HepG2 (cell line): ENCODE measurements around the gene MOV10L1. TPM values are rescaled to one million over a fixed set of nuclear protein-coding genes. Genes with fewer than 3 reads are reported as not detected.
A peak's percentile ranks its signal among the peaks of the same experiment; 100 is the strongest.

Experiments used
- ATAC-seq: fragments of 200-7000 bp; cut with Tn5 transposase; 3 replicates; pipeline ENCODE4 v1.9.1; 2020; ENCODE audit warnings: mild to moderate bottlenecking, moderate library complexity
- BruUV-seq: library from RNA; stranded (reverse); fragments of 400-500 nt; replicated peaks from 2 replicates; lab custom pipeline; 2021; lab: Mats Ljungman, UMichigan
- CTCF ChIA-PET: fragments of 300-600 bp; formaldehyde crosslinking; extraction: SDS; loops from one replicate; lab custom pipeline; 2021; ENCODE audit warnings: low total read pairs, inconsistent platforms, low intra/inter-chr PET ratio; lab: Yijun Ruan, JAX
- POLR2A ChIA-PET: fragments of 350-600 bp; sonication (Branson Sonifier 250); formaldehyde crosslinking; loops from one replicate; lab custom pipeline; 2020; ENCODE audit warnings: antibody characterized with exemption, inconsistent platforms; lab: Yijun Ruan, JAX
- DNase-seq: peaks from one replicate; pipeline ENCODE4 v3.0.0-alpha.2; 2015; ENCODE audit warnings: low spot score
- FAIRE-seq: peaks from 3 replicates; lab custom pipeline; 2011; peaks lifted over from hg19 to GRCh38; lab: Jason Lieb, UNC
- H2AFZ ChIP-seq: one replicate; pipeline ENCODE4 v1.6.1; 2011; ENCODE audit warnings: low read length, inconsistent platforms
- H3K27ac ChIP-seq: fragments of 300-600 bp; 3 replicates; pipeline ENCODE4 v1.8.0; 2011; ENCODE audit warnings: mixed run types, mild to moderate bottlenecking, mixed read lengths, low read length, inconsistent platforms; ENCODE audit not compliant: insufficient read depth; ENCODE audit errors: extremely low read length
- H3K27me3 ChIP-seq, 2 experiments: fragments of 200-600 bp in 1 of 2; 2 replicates in 1 of 2; 3 replicates in 1 of 2; pipeline versions ENCODE4 v1.6.0 to v1.8.0; 2011; ENCODE audit warnings: low read length in 2 of 2, mild to moderate bottlenecking in 2 of 2, moderate library complexity in 2 of 2, inconsistent platforms in 1 of 2; ENCODE audit not compliant: insufficient read depth in 2 of 2, control insufficient read depth in 1 of 2
- H3K36me3 ChIP-seq, 2 experiments: fragments of 200-600 bp in 1 of 2; replicated peaks in 1 of 2; 2 replicates in 1 of 2; 3 replicates in 1 of 2; pipeline versions ENCODE4 v1.5.1 to v1.8.0; 2011; ENCODE audit warnings: low read length in 2 of 2, inconsistent platforms in 1 of 2; ENCODE audit not compliant: insufficient read depth in 2 of 2, control insufficient read depth in 1 of 2
- H3K4me1 ChIP-seq: 2 replicates; pipeline ENCODE4 v1.5.1; 2012; ENCODE audit warnings: low read length, inconsistent platforms; ENCODE audit not compliant: insufficient read depth
- H3K4me2 ChIP-seq: 2 replicates; pipeline ENCODE4 v1.6.0; 2011; ENCODE audit warnings: low read depth, low read length, inconsistent platforms
- H3K4me3 ChIP-seq, 3 experiments: fragments of 200-600 bp in 1 of 3; sonication (generic), shearing (Covaris generic) in 1 of 3; replicated peaks in 1 of 3; 2 replicates each; pipeline ENCODE4 v1.5.1; 2011 to 2016; ENCODE audit warnings: low read length in 3 of 3, inconsistent platforms in 2 of 3, low read depth in 2 of 3, mild to moderate bottlenecking in 2 of 3, control low read depth in 1 of 3, mixed read lengths in 1 of 3; ENCODE audit not compliant: insufficient read depth in 1 of 3
- H3K79me2 ChIP-seq: one replicate; pipeline ENCODE4 v1.6.1; 2011; ENCODE audit warnings: low read length, inconsistent platforms; ENCODE audit not compliant: insufficient read depth
- H3K9ac ChIP-seq: 2 replicates; pipeline ENCODE4 v1.6.0; 2011; ENCODE audit warnings: mild to moderate bottlenecking, low read depth, low read length, inconsistent platforms; ENCODE audit not compliant: insufficient read depth
- H3K9me3 ChIP-seq: 2 replicates; pipeline ENCODE4 v1.5.1; 2012; ENCODE audit warnings: mild to moderate bottlenecking, low read length
- H4K20me1 ChIP-seq: 2 replicates; pipeline ENCODE4 v1.6.0; 2011; ENCODE audit warnings: inconsistent platforms, mild to moderate bottlenecking, low read length, moderate library complexity; ENCODE audit not compliant: insufficient read depth
- AGO2 ChIP-seq: fragments of 200-400 bp; formaldehyde crosslinking; optimal IDR thresholded peaks from 2 replicates; pipeline ENCODE3; 2017; ENCODE audit warnings: mild to moderate bottlenecking, low read depth, low read length, moderate library complexity
- FOSL2 ChIP-seq: sonication (generic); formaldehyde crosslinking; IDR thresholded peaks from 2 replicates; pipeline ENCODE4 v1.4.0; 2020; ENCODE audit warnings: missing genetic modification reagents
- POLR2A ChIP-seq, 2 experiments: IDR thresholded peaks; 2 replicates each; pipeline ENCODE4 v1.6.1; 2011; ENCODE audit warnings: low read depth in 2 of 2, low read length in 2 of 2, mild to moderate bottlenecking in 1 of 2, moderate library complexity in 1 of 2; ENCODE audit not compliant: insufficient read depth in 1 of 2
- RBFOX2 ChIP-seq: fragments of 200-400 bp; formaldehyde crosslinking; IDR thresholded peaks from 2 replicates; pipeline ENCODE4 v1.6.1; 2017; ENCODE audit warnings: low read depth, mild to moderate bottlenecking, low read length
- REST ChIP-seq, 2 experiments: IDR thresholded peaks; 2 replicates each; pipeline ENCODE4 v1.6.1; 2011 to 2012; ENCODE audit warnings: low read length in 2 of 2, borderline replicate concordance in 1 of 2, low read depth in 1 of 2, mild to moderate bottlenecking in 1 of 2, moderate library complexity in 1 of 2
- SIX4 ChIP-seq: sonication (generic); formaldehyde crosslinking; IDR thresholded peaks from 2 replicates; pipeline ENCODE4 v1.4.0; 2020; ENCODE audit warnings: missing genetic modification reagents
- ZKSCAN5 ChIP-seq: sonication (generic); formaldehyde crosslinking; IDR thresholded peaks from 2 replicates; pipeline ENCODE4 v1.5.1; 2020; ENCODE audit warnings: mild to moderate bottlenecking, missing genetic modification reagents
- ZNF101 ChIP-seq: sonication (generic); formaldehyde crosslinking; IDR thresholded peaks from 2 replicates; pipeline ENCODE4 v1.4.0; 2020; ENCODE audit warnings: mild to moderate bottlenecking, low read depth, missing genetic modification reagents, borderline replicate concordance
- ZNF326 ChIP-seq: sonication (generic); formaldehyde crosslinking; IDR thresholded peaks from 2 replicates; pipeline ENCODE4 v1.4.0; 2020; ENCODE audit warnings: missing genetic modification reagents, borderline replicate concordance
- ZNF562 ChIP-seq: sonication (generic); formaldehyde crosslinking; IDR thresholded peaks from 2 replicates; pipeline ENCODE4 v1.8.0; 2022; ENCODE audit warnings: missing genetic modification reagents, borderline replicate concordance
- WGBS: methylation state at CpG from one replicate; pipeline ENCODE4 v1.1.6; 2017; ENCODE audit warnings: low lambda C conversion rate; 5-methylcytosine and 5-hydroxymethylcytosine counted together
- in situ Hi-C: cut with HindIII; loops from 2 replicates; pipeline ENCODE4 v1.10.0; 2017; ENCODE audit warnings: low pct_unique_long_range_greater_than_20kb; ENCODE audit not compliant: extremely low pct_ligation_motif_present
- intact Hi-C: fragments of 100-400 bp; cut with micrococcal nuclease; formaldehyde crosslinking; loops from one replicate; pipeline ENCODE4 v1.10.0; 2022; ENCODE audit not compliant: unreplicated experiment
- polyA plus RNA-seq, 8 experiments: library from polyadenylated mRNA; depleted of rRNA in 3 of 8; stranded (reverse) in 7 of 8; unstranded in 1 of 8; fragments of >200 nt; fragmentation: Illumina TruSeq in 4 of 8; extraction: Trizol in 4 of 8; gene quantifications; 2 replicates each; pipeline versions ENCODE4 v1.2.1 to v1.2.3, GENCODE V29; 2011 to 2016; ENCODE audit warnings: low read depth in 4 of 8, missing spikeins in 1 of 8, mixed read lengths in 1 of 8; ENCODE audit not compliant: insufficient read depth in 1 of 8
- total RNA-seq, 5 experiments: library from RNA; depleted of rRNA; stranded (reverse); fragments of >200 nt; fragmentation: Illumina TruSeq; extraction: Trizol; gene quantifications; 2 replicates each; pipeline ENCODE4 v1.2.3, GENCODE V29; 2016; ENCODE audit warnings: low read depth in 1 of 5

The MOV10L1 gene
- total and polyA plus RNA-seq, 2 of the 13 experiments (the other 11 are each of a cell fraction or from before 2014, with no cell fraction given): 0.11 to 0.12 TPM

DNA sequence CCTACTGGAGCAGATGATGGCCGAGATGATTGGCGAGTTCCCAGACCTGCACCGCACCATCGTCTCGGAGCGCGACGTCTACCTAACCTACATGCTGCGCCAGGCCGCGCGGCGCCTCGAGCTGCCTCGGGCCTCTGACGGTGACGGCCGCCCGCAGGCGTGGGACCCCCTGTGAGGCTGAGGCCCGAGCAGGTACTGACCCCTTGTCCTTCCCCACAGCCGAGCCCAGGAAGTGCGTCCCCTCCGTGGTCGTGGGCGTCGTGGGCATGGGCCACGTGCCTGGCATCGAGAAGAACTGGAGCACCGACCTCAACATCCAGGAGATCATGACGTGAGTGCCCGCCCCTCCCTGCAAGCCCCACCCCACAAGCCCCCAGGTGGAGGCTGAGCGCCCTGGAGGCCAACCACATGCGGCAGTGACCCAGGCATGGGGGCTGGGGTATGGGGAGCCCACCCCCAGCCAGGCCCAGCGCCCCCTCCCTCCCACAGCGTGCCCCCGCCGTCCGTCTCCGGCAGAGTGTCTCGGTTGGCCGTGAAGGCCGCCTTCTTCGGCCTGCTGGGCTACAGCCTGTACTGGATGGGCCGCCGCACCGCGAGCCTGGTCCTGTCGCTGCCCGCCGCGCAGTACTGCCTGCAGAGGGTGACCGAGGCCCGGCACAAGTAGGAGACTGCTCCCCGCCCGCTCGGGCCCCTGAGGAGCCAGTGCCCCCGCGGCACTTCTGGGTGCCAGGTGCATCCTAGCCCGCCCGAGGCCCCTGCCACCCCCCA lies 108.2 kb downstream of the MOV10L1 start:
- H3K4me3 ChIP-seq: no peak overlapping the region
- H4K20me1 ChIP-seq: peaks cover 11% of the 10 kb centered on the region
- H3K4me2 ChIP-seq: no peak overlapping the region
- no peaks in the 10 kb centered on the region for H3K27me3 ChIP-seq
- no peak overlapping the region for H2AFZ ChIP-seq
- in situ Hi-C loops (no loop called here), intact Hi-C loops (no loop called here)
- ATAC-seq (no peak), FAIRE-seq (no peak), DNase-seq (no peak)
- H3K9ac ChIP-seq: no peak overlapping the region
- 99% methylated on average over 41 of the region's 61 CpGs for WGBS
- ChIA-PET CTCF (no interaction called here), POLR2A (no interaction called here)
- no TSS peak for BruUV-seq
- peaks cover 18 to 20% of the 10 kb centered on the region in 2 experiments; a peak in 4 of 5 replicates for H3K36me3 ChIP-seq
- H3K4me1 ChIP-seq: peaks cover 23% of the 10 kb centered on the region
- H3K27ac ChIP-seq: no peak overlapping the region
- H3K79me2 ChIP-seq: peaks cover 14% of the 10 kb centered on the region
- H3K9me3 ChIP-seq: no peaks in the 10 kb centered on the region
- TF ChIP-seq POLR2A (IDR thresholded peaks at IDR 0.05; ENCODE audit: insufficient read depth in 1 of 2, low read depth in 2 of 2, low read length in 2 of 2): 0 out of 4 replicates have a peak, but pooled peaks of 1 of the 2 experiments have one; percentile 9
- TF ChIP-seq RBFOX2: peak; percentile 29; the same call in 1 of the 2 replicates
- TF ChIP-seq SIX4 (CRISPR knock-in tag): no peak
- no peak for TF ChIP-seq FOSL2
- no peak for TF ChIP-seq ZNF326 (CRISPR knock-in tag)
- TF ChIP-seq ZNF101 (CRISPR knock-in tag): no peak
- TF ChIP-seq ZNF562 (CRISPR knock-in tag): no peak
- TF ChIP-seq AGO2: peak; percentile 5

DNA sequence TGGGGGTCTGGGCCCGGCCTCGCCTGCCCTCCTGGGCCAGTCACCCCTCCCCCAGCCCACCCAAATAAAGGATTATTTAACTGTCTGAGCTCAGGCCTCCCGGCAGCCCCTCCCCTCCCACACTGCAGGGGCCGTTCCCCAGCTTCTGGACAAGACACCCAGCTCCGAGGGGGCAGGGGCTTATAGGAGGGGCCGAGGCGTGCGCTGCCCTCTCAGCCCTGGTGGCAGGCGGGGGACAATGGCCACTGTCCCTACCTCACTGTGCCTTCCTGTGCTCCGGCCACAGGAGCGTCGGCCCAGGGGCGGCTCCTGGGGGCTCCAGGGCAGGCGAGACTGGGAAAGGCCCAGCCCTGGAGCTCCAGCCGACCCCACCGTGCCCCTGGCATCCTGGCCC lies 108.8 kb downstream of the MOV10L1 start:
- H3K79me2 ChIP-seq: peaks cover 14% of the 10 kb centered on the region
- in situ Hi-C loops: no loop called here
- no peak overlapping the region for H3K4me3 ChIP-seq
- BruUV-seq: no TSS peak
- TF ChIP-seq AGO2: peak; percentile 38
- TF ChIP-seq ZKSCAN5 (CRISPR knock-in tag): no peak
- TF ChIP-seq REST (IDR thresholded peaks at IDR 0.05; ENCODE audit: borderline replicate concordance in 1 of 2, low read depth in 1 of 2, low read length in 2 of 2): no peak
- no peak for TF ChIP-seq ZNF101 (CRISPR knock-in tag)
- TF ChIP-seq, all 625 proteins: peak for 1
- Histone ChIP-seq H3K36me3 (peaks cover 17% of the 10 kb centered on the region in 2 experiments; a peak in 4 of 5 replicates), H3K27me3 (no peaks in the 10 kb centered on the region), H2AFZ (no peak overlapping the region), H3K9ac (no peak overlapping the region), H4K20me1 (peaks cover 11% of the 10 kb centered on the region), H3K4me1 (peaks cover 24% of the 10 kb centered on the region), H3K4me2 (no peak overlapping the region), H3K27ac (no peak overlapping the region), H3K9me3 (no peaks in the 10 kb centered on the region)
- ChIA-PET POLR2A (no interaction called here), CTCF (no interaction called here)
- FAIRE-seq (no peak), ATAC-seq (no peak), DNase-seq (no peak)
- 93% methylated on average over 9 of the region's 16 CpGs for WGBS
- intact Hi-C loops: no loop called here
